ENCODE results near the gene ZNF469. TPM values are rescaled to one million over a fixed set of nuclear protein-coding genes. Genes with fewer than 3 reads are reported as not detected.

Gene ZNF469
- polyA plus RNA-seq, 4 donors, result under 0.01 to 0.64 (median 0.30) TPM; not detected in 1

GRCh38 chr16:88338111-88338510 lies 44.6 kb upstream of the ZNF469 start:
- Histone ChIP-seq H3K9me3 (ENCODE audit: control insufficient read depth in 2 of 2, insufficient read depth in 1 of 2, low read depth in 1 of 2, low read length in 1 of 2) (peaks cover 0 to 3% of the 10 kb centered on the region in 2 donors), H3K27me3 (ENCODE audit: control insufficient read depth in 3 of 3, insufficient read depth in 3 of 3, low read length in 3 of 3) (no peaks in the 10 kb centered on the region), H3K4me1 (ENCODE audit: control insufficient read depth in 3 of 3, insufficient read depth in 2 of 3, low read depth in 1 of 3, low read length in 2 of 3) (no peaks in the 10 kb centered on the region), H3K27ac (ENCODE audit: low read depth in 1 of 3, low read length in 2 of 3) (no peak overlapping the region), H3K36me3 (ENCODE audit: control insufficient read depth in 3 of 3, insufficient read depth in 2 of 3, low read depth in 1 of 3, low read length in 3 of 3) (no peaks in the 10 kb centered on the region), H3K4me3 (ENCODE audit: low read depth in 1 of 3, low read length in 3 of 3) (no peak overlapping the region)
- FAIRE-seq, result no peak
- no peak for DNase-seq
- WGBS, 3 donors, result 72 to 84% (median 79%) methylated on average over 16 of the region's 16 CpGs

DNA sequence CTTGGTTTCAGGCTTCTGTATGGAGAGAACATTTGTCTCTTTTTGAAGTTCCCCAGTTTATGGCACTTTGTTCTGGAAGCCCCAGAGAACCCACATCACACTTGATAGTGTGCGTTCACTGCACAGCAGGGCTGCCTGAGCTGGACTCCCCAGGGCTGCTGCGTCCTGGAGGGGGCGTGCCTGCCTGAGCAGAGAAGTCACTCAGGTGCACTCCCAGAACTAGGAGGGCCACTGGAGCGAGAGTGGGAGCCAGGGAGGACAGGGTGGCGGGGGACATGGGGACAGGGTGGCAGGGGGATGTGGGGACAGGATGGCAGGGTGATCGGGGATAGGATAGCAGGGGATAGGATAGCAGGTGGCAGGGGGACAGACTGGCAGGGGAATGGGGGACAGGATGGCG lies 43.9 kb upstream of the ZNF469 start:
- no peak for DNase-seq
- Histone ChIP-seq H3K36me3 (ENCODE audit: control insufficient read depth in 3 of 3, insufficient read depth in 2 of 3, low read depth in 1 of 3, low read length in 3 of 3) (no peaks in the 10 kb centered on the region), H3K4me3 (ENCODE audit: low read depth in 1 of 3, low read length in 3 of 3) (no peak overlapping the region), H3K4me1 (ENCODE audit: control insufficient read depth in 3 of 3, insufficient read depth in 2 of 3, low read depth in 1 of 3, low read length in 2 of 3) (no peaks in the 10 kb centered on the region), H3K27me3 (ENCODE audit: control insufficient read depth in 3 of 3, insufficient read depth in 3 of 3, low read length in 3 of 3) (no peaks in the 10 kb centered on the region), H3K9me3 (ENCODE audit: control insufficient read depth in 2 of 2, insufficient read depth in 1 of 2, low read depth in 1 of 2, low read length in 1 of 2) (peaks cover 3 to 8% of the 10 kb centered on the region in 2 donors), H3K27ac (ENCODE audit: low read depth in 1 of 3, low read length in 2 of 3) (no peak overlapping the region)
- 66 to 86% (median 86%) methylated on average over 7 of the region's 7 CpGs for WGBS, 3 donors
- no peak for FAIRE-seq

DNA sequence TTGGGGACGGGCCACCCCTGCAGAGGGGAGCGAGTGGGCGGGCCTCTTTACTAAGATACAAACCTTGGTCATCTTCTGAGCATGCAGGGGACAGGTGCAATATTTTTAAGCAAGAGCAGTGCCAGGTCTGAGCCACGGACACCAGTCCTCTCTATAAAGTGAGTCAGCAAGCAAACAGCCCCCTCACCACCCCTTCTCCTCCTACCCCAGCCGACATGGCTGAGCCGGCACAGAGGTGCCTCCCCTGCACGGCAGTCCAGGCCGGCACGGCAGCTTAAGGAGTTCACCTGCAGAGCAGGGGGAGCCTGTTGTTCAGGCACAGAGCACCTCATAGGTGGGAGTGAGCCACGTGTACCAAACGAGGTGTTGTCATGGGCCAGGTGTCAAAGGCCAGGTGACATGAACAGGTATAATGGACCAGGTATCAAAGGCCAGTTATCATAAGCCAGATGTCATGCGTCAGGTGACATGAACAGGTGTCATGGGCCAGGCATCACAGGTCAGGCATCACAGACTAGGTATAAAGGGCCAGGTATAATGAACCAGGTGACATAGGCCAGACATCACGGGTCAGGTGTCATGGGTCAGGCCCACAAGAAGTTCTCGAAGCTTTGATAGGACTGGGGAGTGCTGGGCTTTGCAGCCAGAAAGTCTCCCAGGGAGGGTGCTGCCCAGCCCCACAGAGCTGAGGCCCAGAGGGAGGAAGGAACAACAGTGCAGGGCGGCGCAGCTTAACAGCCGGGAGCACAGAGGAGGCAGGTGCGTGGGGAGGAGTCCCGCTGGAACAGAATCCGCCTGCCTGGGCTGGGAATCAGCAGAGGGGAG lies 42.6 kb upstream of the ZNF469 start:
- no peak overlapping the region for H3K4me3 ChIP-seq (ENCODE audit: low read depth in 1 of 3, low read length in 3 of 3)
- no peaks in the 10 kb centered on the region for H3K36me3 ChIP-seq (ENCODE audit: control insufficient read depth in 3 of 3, insufficient read depth in 2 of 3, low read depth in 1 of 3, low read length in 3 of 3)
- H3K4me1 ChIP-seq (ENCODE audit: control insufficient read depth in 3 of 3, insufficient read depth in 2 of 3, low read depth in 1 of 3, low read length in 2 of 3), result no peaks in the 10 kb centered on the region
- peaks cover 3 to 8% of the 10 kb centered on the region in 2 donors for H3K9me3 ChIP-seq (ENCODE audit: control insufficient read depth in 2 of 2, insufficient read depth in 1 of 2, low read depth in 1 of 2, low read length in 1 of 2)
- 17 to 60% (median 42%) methylated on average over 20 of the region's 20 CpGs for WGBS, 3 donors
- H3K27ac ChIP-seq (ENCODE audit: low read depth in 1 of 3, low read length in 2 of 3), result peak overlapping the region in 1 of 3 donors; percentile 55
- FAIRE-seq (no peak), DNase-seq (peak; percentile 47 to 77)
- no peaks in the 10 kb centered on the region for H3K27me3 ChIP-seq (ENCODE audit: control insufficient read depth in 3 of 3, insufficient read depth in 3 of 3, low read length in 3 of 3)

DNA sequence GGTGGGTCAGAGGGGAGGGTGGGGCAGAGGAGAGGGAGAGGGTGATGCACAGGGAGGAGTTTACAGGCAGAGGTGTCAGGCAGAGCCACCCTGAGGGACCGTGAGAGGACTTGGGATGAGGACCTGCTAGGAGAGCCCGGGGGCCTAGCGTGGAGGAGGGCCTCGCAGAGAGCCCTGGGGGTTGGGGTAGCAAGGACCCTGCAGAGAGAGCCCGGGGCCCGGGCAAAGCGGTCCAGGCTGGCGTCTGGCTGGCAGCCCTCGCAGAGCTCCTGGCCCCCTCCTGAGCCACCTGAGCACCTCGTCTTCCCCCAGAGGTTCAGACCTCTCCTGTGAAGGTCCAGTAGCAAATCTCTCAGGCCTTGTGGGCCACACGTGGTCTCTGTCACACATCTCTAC lies 42.0 kb upstream of the ZNF469 start:
- no peaks in the 10 kb centered on the region for H3K27me3 ChIP-seq (ENCODE audit: control insufficient read depth in 3 of 3, insufficient read depth in 3 of 3, low read length in 3 of 3)
- no peaks in the 10 kb centered on the region for H3K4me1 ChIP-seq (ENCODE audit: control insufficient read depth in 3 of 3, insufficient read depth in 2 of 3, low read depth in 1 of 3, low read length in 2 of 3)
- peaks cover 3 to 8% of the 10 kb centered on the region in 2 donors for H3K9me3 ChIP-seq (ENCODE audit: control insufficient read depth in 2 of 2, insufficient read depth in 1 of 2, low read depth in 1 of 2, low read length in 1 of 2)
- WGBS, 3 donors, result 42 to 73% (median 48%) methylated on average over 5 to 11 of the region's 11 CpGs
- FAIRE-seq, result no peak
- peak overlapping the region in 1 of 3 donors; percentile 14 for H3K27ac ChIP-seq (ENCODE audit: low read depth in 1 of 3, low read length in 2 of 3)
- DNase-seq, result no peak
- H3K36me3 ChIP-seq (ENCODE audit: control insufficient read depth in 3 of 3, insufficient read depth in 2 of 3, low read depth in 1 of 3, low read length in 3 of 3), result no peaks in the 10 kb centered on the region
- H3K4me3 ChIP-seq (ENCODE audit: low read depth in 1 of 3, low read length in 3 of 3), result no peak overlapping the region

DNA sequence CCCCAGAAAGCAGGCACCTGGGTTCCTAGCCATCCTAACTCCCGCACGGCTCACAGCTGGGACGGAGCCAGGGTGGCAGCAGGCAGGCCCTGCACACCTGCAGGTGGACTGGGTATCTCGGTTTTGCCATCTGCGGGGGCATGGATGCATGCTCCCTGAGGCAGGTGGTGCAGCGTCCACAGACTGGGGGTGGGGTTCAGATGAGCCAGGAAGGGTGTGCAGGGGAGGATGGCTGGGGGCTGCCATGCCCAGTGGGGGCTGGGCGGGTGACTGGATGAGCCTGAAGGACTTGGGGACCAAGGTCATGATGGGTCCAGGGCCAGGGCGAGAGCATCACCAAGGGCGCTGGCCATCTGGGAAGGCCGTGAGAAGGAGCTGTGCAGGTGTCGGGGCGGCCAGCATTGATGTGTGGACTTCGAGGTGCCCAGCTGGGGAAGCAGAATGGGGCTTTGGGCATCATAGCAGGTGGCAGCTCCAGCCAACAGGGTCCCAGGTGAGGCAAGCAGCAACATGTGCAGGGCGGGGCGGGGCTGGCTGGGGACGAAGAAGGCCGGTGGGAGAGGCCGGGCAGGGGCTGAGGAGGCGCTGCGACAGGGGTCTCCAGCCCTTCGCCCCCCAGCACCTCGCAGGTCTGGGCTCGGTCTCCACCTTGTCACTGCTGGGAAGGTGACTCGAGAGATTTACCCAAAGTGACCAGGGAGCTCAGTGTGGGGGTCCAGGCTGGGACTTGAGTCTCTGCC lies 41.0 kb upstream of the ZNF469 start:
- Histone ChIP-seq H3K27ac (ENCODE audit: low read depth in 1 of 3, low read length in 2 of 3) (no peak overlapping the region), H3K9me3 (ENCODE audit: control insufficient read depth in 2 of 2, insufficient read depth in 1 of 2, low read depth in 1 of 2, low read length in 1 of 2) (peaks cover 3 to 8% of the 10 kb centered on the region in 2 donors), H3K27me3 (ENCODE audit: control insufficient read depth in 3 of 3, insufficient read depth in 3 of 3, low read length in 3 of 3) (no peaks in the 10 kb centered on the region), H3K36me3 (ENCODE audit: control insufficient read depth in 3 of 3, insufficient read depth in 2 of 3, low read depth in 1 of 3, low read length in 3 of 3) (no peaks in the 10 kb centered on the region), H3K4me3 (ENCODE audit: low read depth in 1 of 3, low read length in 3 of 3) (no peak overlapping the region), H3K4me1 (ENCODE audit: control insufficient read depth in 3 of 3, insufficient read depth in 2 of 3, low read depth in 1 of 3, low read length in 2 of 3) (no peaks in the 10 kb centered on the region)
- WGBS, 3 donors, result 68 to 90% (median 81%) methylated on average over 21 to 24 of the region's 24 CpGs
- no peak for DNase-seq
- FAIRE-seq, result no peak

DNA sequence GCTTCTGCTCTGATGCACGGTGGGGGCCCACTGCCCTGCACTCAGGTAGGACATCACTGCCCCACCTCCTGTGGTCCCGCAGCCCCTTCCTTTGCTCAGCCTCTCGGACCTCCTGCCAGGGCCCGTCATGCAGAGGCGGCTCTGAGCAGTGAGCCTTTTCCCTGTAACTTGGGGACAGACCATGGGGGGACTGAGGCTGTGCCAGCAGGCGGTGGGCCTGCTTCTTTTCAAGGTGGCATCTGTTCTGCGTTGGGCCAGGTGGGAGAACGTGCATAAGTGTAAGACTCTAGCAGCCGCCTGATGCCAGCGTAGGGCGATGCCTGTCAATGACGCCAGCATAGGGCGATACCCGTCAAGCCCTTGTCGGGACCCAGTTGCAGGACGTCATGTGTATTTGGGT lies 40.3 kb upstream of the ZNF469 start:
- H3K27me3 ChIP-seq (ENCODE audit: control insufficient read depth in 3 of 3, insufficient read depth in 3 of 3, low read length in 3 of 3), result no peaks in the 10 kb centered on the region
- no peaks in the 10 kb centered on the region for H3K4me1 ChIP-seq (ENCODE audit: control insufficient read depth in 3 of 3, insufficient read depth in 2 of 3, low read depth in 1 of 3, low read length in 2 of 3)
- H3K4me3 ChIP-seq (ENCODE audit: low read depth in 1 of 3, low read length in 3 of 3), result no peak overlapping the region
- H3K9me3 ChIP-seq (ENCODE audit: control insufficient read depth in 2 of 2, insufficient read depth in 1 of 2, low read depth in 1 of 2, low read length in 1 of 2), result peaks cover 3 to 8% of the 10 kb centered on the region in 2 donors
- H3K36me3 ChIP-seq (ENCODE audit: control insufficient read depth in 3 of 3, insufficient read depth in 2 of 3, low read depth in 1 of 3, low read length in 3 of 3), result no peaks in the 10 kb centered on the region
- no peak for DNase-seq
- WGBS, 3 donors, result 93 to 95% (median 94%) methylated on average over 16 of the region's 16 CpGs
- no peak overlapping the region for H3K27ac ChIP-seq (ENCODE audit: low read depth in 1 of 3, low read length in 2 of 3)
- FAIRE-seq, result no peak

- WGBS, 3 donors, result 83 to 92% (median 91%) methylated on average over 8 of the region's 8 CpGs
Measured at GRCh38 chr16:88343271-88343791, 39.4 kb upstream of the ZNF469 start.

GRCh38 chr16:88344411-88345030 lies 38.2 kb upstream of the ZNF469 start:
- Histone ChIP-seq H3K9me3 (ENCODE audit: control insufficient read depth in 2 of 2, insufficient read depth in 1 of 2, low read depth in 1 of 2, low read length in 1 of 2) (peaks cover 3 to 8% of the 10 kb centered on the region in 2 donors), H3K36me3 (ENCODE audit: control insufficient read depth in 3 of 3, insufficient read depth in 2 of 3, low read depth in 1 of 3, low read length in 3 of 3) (no peaks in the 10 kb centered on the region), H3K27me3 (ENCODE audit: control insufficient read depth in 3 of 3, insufficient read depth in 3 of 3, low read length in 3 of 3) (no peaks in the 10 kb centered on the region), H3K4me3 (ENCODE audit: low read depth in 1 of 3, low read length in 3 of 3) (no peak overlapping the region), H3K4me1 (ENCODE audit: control insufficient read depth in 3 of 3, insufficient read depth in 2 of 3, low read depth in 1 of 3, low read length in 2 of 3) (no peaks in the 10 kb centered on the region), H3K27ac (ENCODE audit: low read depth in 1 of 3, low read length in 2 of 3) (no peak overlapping the region)
- 90 to 93% (median 92%) methylated on average over 20 of the region's 20 CpGs for WGBS, 3 donors
- FAIRE-seq, result no peak
- DNase-seq, result no peak

More at GRCh38 chr16:88343271-88343791, 39.4 kb upstream of the ZNF469 start:
- no peak for DNase-seq
- Histone ChIP-seq H3K36me3 (ENCODE audit: control insufficient read depth in 3 of 3, insufficient read depth in 2 of 3, low read depth in 1 of 3, low read length in 3 of 3) (no peaks in the 10 kb centered on the region), H3K27me3 (ENCODE audit: control insufficient read depth in 3 of 3, insufficient read depth in 3 of 3, low read length in 3 of 3) (no peaks in the 10 kb centered on the region), H3K4me1 (ENCODE audit: control insufficient read depth in 3 of 3, insufficient read depth in 2 of 3, low read depth in 1 of 3, low read length in 2 of 3) (no peaks in the 10 kb centered on the region), H3K27ac (ENCODE audit: low read depth in 1 of 3, low read length in 2 of 3) (no peak overlapping the region), H3K9me3 (ENCODE audit: control insufficient read depth in 2 of 2, insufficient read depth in 1 of 2, low read depth in 1 of 2, low read length in 1 of 2) (peaks cover 3 to 8% of the 10 kb centered on the region in 2 donors), H3K4me3 (ENCODE audit: low read depth in 1 of 3, low read length in 3 of 3) (no peak overlapping the region)
- no peak for FAIRE-seq
